HEK293 (cell line): ENCODE results near the gene MSANTD4.
A peak's percentile ranks its signal among the peaks of the same experiment; 100 is the strongest.

Source experiments
- CTCF ChIA-PET: fragments of 350-600 bp; formaldehyde crosslinking; extraction: SDS; loops from one replicate; lab custom pipeline; 2021; ENCODE audit warnings: antibody characterized with exemption; lab: Yijun Ruan, JAX
- POLR2A ChIA-PET: fragments of 300-600 bp; formaldehyde crosslinking; extraction: SDS; loops from one replicate; lab custom pipeline; 2020; ENCODE audit warnings: antibody characterized with exemption, inconsistent platforms; lab: Yijun Ruan, JAX
- H3K27ac ChIP-seq: fragments of 200-500 bp; sonication (Bioruptor generic); 2 replicates; pipeline ENCODE4 v1.5.1; 2014; ENCODE audit warnings: low read depth, low read length, control low read depth, inconsistent platforms; ENCODE audit errors: extremely low read depth
- H3K36me3 ChIP-seq, 2 experiments: fragments of 200-500 bp in 1 of 2; sonication (Bioruptor generic) in 1 of 2; 1 replicate in 1 of 2; 2 replicates in 1 of 2; pipeline ENCODE4 v1.5.1; 2014 to 2017; ENCODE audit warnings: inconsistent platforms in 2 of 2, low read length in 2 of 2; ENCODE audit not compliant: control insufficient read depth in 2 of 2, insufficient read depth in 1 of 2
- H3K4me1 ChIP-seq: fragments of 200-500 bp; sonication (Bioruptor generic); 2 replicates; pipeline ENCODE4 v1.5.1; 2014; ENCODE audit warnings: mild to moderate bottlenecking, low read length, inconsistent platforms; ENCODE audit not compliant: control insufficient read depth, insufficient read depth
- H3K4me3 ChIP-seq: 2 replicates; pipeline ENCODE4 v1.5.1; 2011; ENCODE audit warnings: low read depth, mild to moderate bottlenecking, control low read depth, low read length, moderate library complexity
- H3K9me3 ChIP-seq: fragments of 200-500 bp; sonication (Bioruptor generic); 2 replicates; pipeline ENCODE4 v1.5.1; 2014; ENCODE audit warnings: low read depth, low read length, inconsistent platforms; ENCODE audit not compliant: control insufficient read depth, insufficient read depth
- PRDM1 ChIP-seq: fragments of 450-650 bp; formaldehyde crosslinking; IDR thresholded peaks from 2 replicates; pipeline ENCODE4; 2016; ENCODE audit warnings: missing biosample characterization, missing genetic modification characterization
- PRDM6 ChIP-seq: fragments of 450-650 bp; formaldehyde crosslinking; IDR thresholded peaks from 2 replicates; pipeline ENCODE4 v1.5.1; 2017; ENCODE audit warnings: missing biosample characterization, missing genetic modification characterization
- ZBTB6 ChIP-seq: fragments of 450-650 bp; formaldehyde crosslinking; IDR thresholded peaks from 2 replicates; pipeline ENCODE4 v1.5.1; 2017; ENCODE audit warnings: missing biosample characterization, missing genetic modification characterization
- ZNF19 ChIP-seq: fragments of 450-650 bp; formaldehyde crosslinking; IDR thresholded peaks from 2 replicates; pipeline ENCODE4; 2016; ENCODE audit warnings: missing biosample characterization, missing genetic modification characterization, low read depth
- ZNF214 ChIP-seq: fragments of 450-650 bp; formaldehyde crosslinking; IDR thresholded peaks from 2 replicates; pipeline ENCODE4 v1.5.1; 2017; ENCODE audit warnings: missing biosample characterization, mild to moderate bottlenecking, missing genetic modification characterization, borderline replicate concordance
- ZNF292 ChIP-seq: fragments of 450-650 bp; formaldehyde crosslinking; IDR thresholded peaks from 2 replicates; pipeline ENCODE4 v1.5.1; 2016; ENCODE audit warnings: low read depth, missing biosample characterization, missing genetic modification characterization, borderline replicate concordance
- ZNF391 ChIP-seq: fragments of 450-650 bp; formaldehyde crosslinking; IDR thresholded peaks from 2 replicates; pipeline ENCODE4 v1.5.1; 2016; ENCODE audit warnings: low read depth, missing biosample characterization, missing genetic modification characterization, borderline replicate concordance
- ZNF48 ChIP-seq: fragments of 450-650 bp; formaldehyde crosslinking; IDR thresholded peaks from 2 replicates; pipeline ENCODE4 v1.5.1; 2016; ENCODE audit warnings: missing biosample characterization, missing genetic modification characterization
- ZNF530 ChIP-seq: fragments of 450-650 bp; formaldehyde crosslinking; IDR thresholded peaks from 2 replicates; pipeline ENCODE4 v1.5.1; 2016; ENCODE audit warnings: low read depth, missing biosample characterization, missing genetic modification characterization
- ZNF571 ChIP-seq: fragments of 450-650 bp; formaldehyde crosslinking; IDR thresholded peaks from 2 replicates; pipeline ENCODE4 v1.5.0; 2017; ENCODE audit warnings: missing biosample characterization, missing genetic modification characterization
- ZNF621 ChIP-seq: fragments of 450-650 bp; formaldehyde crosslinking; IDR thresholded peaks from 2 replicates; pipeline ENCODE4 v1.5.1; 2017; ENCODE audit warnings: missing biosample characterization, missing genetic modification characterization
- ZNF624 ChIP-seq: fragments of 450-650 bp; formaldehyde crosslinking; IDR thresholded peaks from 2 replicates; pipeline ENCODE4 v1.5.1; 2017; ENCODE audit warnings: missing biosample characterization, missing genetic modification characterization
- ZNF654 ChIP-seq: fragments of 450-650 bp; formaldehyde crosslinking; IDR thresholded peaks from 2 replicates; pipeline ENCODE4 v1.5.1; 2016; ENCODE audit warnings: low read depth, missing biosample characterization, missing genetic modification characterization
- ZNF664 ChIP-seq: fragments of 450-650 bp; formaldehyde crosslinking; IDR thresholded peaks from 2 replicates; pipeline ENCODE4 v1.5.1; 2016; ENCODE audit warnings: missing biosample characterization, missing genetic modification characterization
- ZNF677 ChIP-seq: fragments of 450-650 bp; IDR thresholded peaks from 2 replicates; pipeline ENCODE4 v1.5.0; 2018; ENCODE audit warnings: missing biosample characterization, mild to moderate bottlenecking, missing genetic modification characterization, moderate library complexity
- TF ChIP-seq, protein P1 (sequence below): fragments of 450-650 bp; formaldehyde crosslinking; IDR thresholded peaks from 2 replicates; pipeline ENCODE4 v1.5.1; 2016; ENCODE audit warnings: missing biosample characterization, missing genetic modification characterization
- TF ChIP-seq, protein P2 (sequence below): fragments of 450-650 bp; formaldehyde crosslinking; IDR thresholded peaks from 2 replicates; pipeline ENCODE4 v1.5.1; 2016; ENCODE audit warnings: missing biosample characterization, missing genetic modification characterization
- TF ChIP-seq, protein P3 (sequence below): fragments of 450-650 bp; formaldehyde crosslinking; IDR thresholded peaks from 2 replicates; pipeline ENCODE4 v1.5.0; 2017; ENCODE audit warnings: missing biosample characterization, missing genetic modification characterization, borderline replicate concordance
- TF ChIP-seq, protein P4 (sequence below): fragments of 450-650 bp; formaldehyde crosslinking; IDR thresholded peaks from 2 replicates; pipeline ENCODE4 v1.5.1; 2016; ENCODE audit warnings: missing biosample characterization, missing genetic modification characterization, low read depth

Gene MSANTD4

DNA sequence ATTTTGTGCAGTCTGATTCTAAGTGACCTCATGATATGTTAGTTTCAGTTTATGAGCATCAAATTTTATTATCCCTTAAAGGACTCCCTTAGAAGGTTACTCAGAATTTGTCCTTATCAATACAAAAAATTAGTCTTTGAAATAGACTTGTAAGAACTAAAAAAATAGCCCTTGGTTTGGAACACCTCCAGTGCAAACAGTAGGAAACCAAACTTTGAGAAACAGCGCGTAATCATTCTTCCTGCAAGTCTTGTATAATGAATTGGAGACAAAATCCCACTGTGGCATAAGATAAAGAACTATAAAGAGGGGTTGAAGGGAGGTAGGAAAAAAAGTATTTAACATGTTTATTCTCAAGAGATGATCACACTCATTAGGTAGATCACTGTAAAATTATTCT, 10.8 kb upstream of the MSANTD4 start:
- TF ChIP-seq PRDM6 (tag by site-specific recombination) (0 out of 2 replicates have a peak, but pooled peaks have one; percentile 10), ZNF214 (no peak), ZNF48 (tag by site-specific recombination) (no peak), ZNF621 (tag by site-specific recombination) (no peak), ZNF292 (no peak)
- TF ChIP-seq, protein P1, sequence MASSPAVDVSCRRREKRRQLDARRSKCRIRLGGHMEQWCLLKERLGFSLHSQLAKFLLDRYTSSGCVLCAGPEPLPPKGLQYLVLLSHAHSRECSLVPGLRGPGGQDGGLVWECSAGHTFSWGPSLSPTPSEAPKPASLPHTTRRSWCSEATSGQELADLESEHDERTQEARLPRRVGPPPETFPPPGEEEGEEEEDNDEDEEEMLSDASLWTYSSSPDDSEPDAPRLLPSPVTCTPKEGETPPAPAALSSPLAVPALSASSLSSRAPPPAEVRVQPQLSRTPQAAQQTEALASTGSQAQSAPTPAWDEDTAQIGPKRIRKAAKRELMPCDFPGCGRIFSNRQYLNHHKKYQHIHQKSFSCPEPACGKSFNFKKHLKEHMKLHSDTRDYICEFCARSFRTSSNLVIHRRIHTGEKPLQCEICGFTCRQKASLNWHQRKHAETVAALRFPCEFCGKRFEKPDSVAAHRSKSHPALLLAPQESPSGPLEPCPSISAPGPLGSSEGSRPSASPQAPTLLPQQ: no peak
- TF ChIP-seq, protein P2, sequence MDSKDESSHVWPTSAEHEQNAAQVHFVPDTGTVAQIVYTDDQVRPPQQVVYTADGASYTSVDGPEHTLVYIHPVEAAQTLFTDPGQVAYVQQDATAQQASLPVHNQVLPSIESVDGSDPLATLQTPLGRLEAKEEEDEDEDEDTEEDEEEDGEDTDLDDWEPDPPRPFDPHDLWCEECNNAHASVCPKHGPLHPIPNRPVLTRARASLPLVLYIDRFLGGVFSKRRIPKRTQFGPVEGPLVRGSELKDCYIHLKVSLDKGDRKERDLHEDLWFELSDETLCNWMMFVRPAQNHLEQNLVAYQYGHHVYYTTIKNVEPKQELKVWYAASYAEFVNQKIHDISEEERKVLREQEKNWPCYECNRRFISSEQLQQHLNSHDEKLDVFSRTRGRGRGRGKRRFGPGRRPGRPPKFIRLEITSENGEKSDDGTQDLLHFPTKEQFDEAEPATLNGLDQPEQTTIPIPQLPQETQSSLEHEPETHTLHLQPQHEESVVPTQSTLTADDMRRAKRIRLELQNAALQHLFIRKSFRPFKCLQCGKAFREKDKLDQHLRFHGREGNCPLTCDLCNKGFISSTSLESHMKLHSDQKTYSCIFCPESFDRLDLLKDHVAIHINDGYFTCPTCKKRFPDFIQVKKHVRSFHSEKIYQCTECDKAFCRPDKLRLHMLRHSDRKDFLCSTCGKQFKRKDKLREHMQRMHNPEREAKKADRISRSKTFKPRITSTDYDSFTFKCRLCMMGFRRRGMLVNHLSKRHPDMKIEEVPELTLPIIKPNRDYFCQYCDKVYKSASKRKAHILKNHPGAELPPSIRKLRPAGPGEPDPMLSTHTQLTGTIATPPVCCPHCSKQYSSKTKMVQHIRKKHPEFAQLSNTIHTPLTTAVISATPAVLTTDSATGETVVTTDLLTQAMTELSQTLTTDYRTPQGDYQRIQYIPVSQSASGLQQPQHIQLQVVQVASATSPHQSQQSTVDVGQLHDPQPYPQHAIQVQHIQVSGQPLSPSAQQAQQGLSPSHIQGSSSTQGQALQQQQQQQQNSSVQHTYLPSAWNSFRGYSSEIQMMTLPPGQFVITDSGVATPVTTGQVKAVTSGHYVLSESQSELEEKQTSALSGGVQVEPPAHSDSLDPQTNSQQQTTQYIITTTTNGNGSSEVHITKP: no peak
- TF ChIP-seq, protein P3, sequence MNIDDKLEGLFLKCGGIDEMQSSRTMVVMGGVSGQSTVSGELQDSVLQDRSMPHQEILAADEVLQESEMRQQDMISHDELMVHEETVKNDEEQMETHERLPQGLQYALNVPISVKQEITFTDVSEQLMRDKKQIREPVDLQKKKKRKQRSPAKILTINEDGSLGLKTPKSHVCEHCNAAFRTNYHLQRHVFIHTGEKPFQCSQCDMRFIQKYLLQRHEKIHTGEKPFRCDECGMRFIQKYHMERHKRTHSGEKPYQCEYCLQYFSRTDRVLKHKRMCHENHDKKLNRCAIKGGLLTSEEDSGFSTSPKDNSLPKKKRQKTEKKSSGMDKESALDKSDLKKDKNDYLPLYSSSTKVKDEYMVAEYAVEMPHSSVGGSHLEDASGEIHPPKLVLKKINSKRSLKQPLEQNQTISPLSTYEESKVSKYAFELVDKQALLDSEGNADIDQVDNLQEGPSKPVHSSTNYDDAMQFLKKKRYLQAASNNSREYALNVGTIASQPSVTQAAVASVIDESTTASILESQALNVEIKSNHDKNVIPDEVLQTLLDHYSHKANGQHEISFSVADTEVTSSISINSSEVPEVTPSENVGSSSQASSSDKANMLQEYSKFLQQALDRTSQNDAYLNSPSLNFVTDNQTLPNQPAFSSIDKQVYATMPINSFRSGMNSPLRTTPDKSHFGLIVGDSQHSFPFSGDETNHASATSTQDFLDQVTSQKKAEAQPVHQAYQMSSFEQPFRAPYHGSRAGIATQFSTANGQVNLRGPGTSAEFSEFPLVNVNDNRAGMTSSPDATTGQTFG: no peak
- Histone ChIP-seq H3K9me3 (no peaks in the 10 kb centered on the region), H3K4me3 (no peak overlapping the region), H3K27ac (no peak overlapping the region), H3K36me3 (no peaks in the 10 kb centered on the region), H3K4me1 (no peaks in the 10 kb centered on the region)
- ChIA-PET POLR2A (no interaction called here), CTCF (no interaction called here)

DNA sequence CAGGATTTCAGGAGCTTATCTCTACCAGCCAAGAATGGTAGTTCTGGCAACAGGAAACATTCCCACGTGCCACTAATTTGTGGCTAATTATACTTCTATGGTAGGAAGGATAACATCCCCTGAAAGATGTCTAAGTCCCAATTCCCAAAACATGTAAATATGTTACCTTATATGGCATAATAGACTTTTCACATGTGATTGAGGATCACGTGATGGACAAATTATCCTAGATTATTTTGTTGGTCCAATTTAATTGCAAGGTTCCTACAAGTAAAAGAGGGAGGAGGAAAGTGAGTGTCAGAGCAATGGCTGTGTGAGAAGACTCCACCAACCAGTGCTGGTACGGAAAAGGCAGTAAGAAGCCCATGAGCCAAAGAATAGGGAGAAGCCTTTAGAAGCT, 9.9 kb upstream of the MSANTD4 start:
- CTCF ChIA-PET: interaction anchor here (0.6 kb wide), 1 partner anchor 169 kb away, joined by 3 read pairs; no protein-coding TSS in a partner anchor
- H3K4me1 ChIP-seq: no peaks in the 10 kb centered on the region
- no peak overlapping the region for H3K27ac ChIP-seq
- POLR2A ChIA-PET: no interaction called here
- H3K36me3 ChIP-seq: no peaks in the 10 kb centered on the region
- no peaks in the 10 kb centered on the region for H3K9me3 ChIP-seq
- TF ChIP-seq ZNF654 (tag by site-specific recombination): no peak
- no peak for TF ChIP-seq ZNF391 (tag by site-specific recombination)
- no peak for TF ChIP-seq ZBTB6 (tag by site-specific recombination)
- no peak for TF ChIP-seq ZNF530 (tag by site-specific recombination)
- no peak for TF ChIP-seq ZNF664 (tag by site-specific recombination)
- no peak for TF ChIP-seq ZNF677
- TF ChIP-seq, protein P4, sequence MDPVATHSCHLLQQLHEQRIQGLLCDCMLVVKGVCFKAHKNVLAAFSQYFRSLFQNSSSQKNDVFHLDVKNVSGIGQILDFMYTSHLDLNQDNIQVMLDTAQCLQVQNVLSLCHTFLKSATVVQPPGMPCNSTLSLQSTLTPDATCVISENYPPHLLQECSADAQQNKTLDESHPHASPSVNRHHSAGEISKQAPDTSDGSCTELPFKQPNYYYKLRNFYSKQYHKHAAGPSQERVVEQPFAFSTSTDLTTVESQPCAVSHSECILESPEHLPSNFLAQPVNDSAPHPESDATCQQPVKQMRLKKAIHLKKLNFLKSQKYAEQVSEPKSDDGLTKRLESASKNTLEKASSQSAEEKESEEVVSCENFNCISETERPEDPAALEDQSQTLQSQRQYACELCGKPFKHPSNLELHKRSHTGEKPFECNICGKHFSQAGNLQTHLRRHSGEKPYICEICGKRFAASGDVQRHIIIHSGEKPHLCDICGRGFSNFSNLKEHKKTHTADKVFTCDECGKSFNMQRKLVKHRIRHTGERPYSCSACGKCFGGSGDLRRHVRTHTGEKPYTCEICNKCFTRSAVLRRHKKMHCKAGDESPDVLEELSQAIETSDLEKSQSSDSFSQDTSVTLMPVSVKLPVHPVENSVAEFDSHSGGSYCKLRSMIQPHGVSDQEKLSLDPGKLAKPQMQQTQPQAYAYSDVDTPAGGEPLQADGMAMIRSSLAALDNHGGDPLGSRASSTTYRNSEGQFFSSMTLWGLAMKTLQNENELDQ: no peak
- no peak for TF ChIP-seq PRDM1
- TF ChIP-seq ZNF624 (tag by site-specific recombination): no peak
- TF ChIP-seq ZNF571: no peak
- no peak for TF ChIP-seq ZNF19 (tag by site-specific recombination)
- no peak overlapping the region for H3K4me3 ChIP-seq
